GM11168 (cell line): ENCODE measurements around the gene TBPL2.

Experiments used
- in situ Hi-C: fragments of 300-500 bp; cut with MboI; formaldehyde crosslinking; loops from one replicate; pipeline ENCODE4 v1.12.0; 2022; ENCODE audit warnings: low sequenced_read_pairs; ENCODE audit not compliant: unreplicated experiment

Gene TBPL2

GRCh38 chr14:55373784-55374705 is 66.4 kb downstream of the TBPL2 start:
- in situ Hi-C loops: no loop called here

GRCh38 chr14:55372825-55373224 is 67.6 kb downstream of the TBPL2 start:
- in situ Hi-C loops: no loop called here

DNA sequence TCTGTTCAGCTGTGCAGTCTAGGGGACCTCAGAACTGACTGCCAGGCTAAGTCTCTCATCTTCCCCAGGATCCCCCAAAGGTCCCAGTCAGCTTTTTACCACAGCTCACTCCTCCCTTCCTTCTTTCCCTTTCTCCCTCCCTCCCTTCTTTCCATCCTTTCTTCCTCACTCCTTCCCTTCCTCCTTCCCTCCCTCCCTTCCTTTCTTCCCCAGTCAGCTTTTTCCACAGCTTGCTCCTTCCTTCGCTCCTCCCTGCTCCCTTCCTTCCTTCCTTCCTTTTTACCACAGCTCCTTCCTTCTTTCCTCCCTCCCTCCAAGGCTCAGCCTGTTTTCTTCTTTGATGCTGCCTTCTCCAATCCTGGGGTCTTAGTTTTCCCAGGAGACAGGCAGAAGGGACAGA is 68.0 kb downstream of the TBPL2 start:
- in situ Hi-C loops: no loop called here

DNA sequence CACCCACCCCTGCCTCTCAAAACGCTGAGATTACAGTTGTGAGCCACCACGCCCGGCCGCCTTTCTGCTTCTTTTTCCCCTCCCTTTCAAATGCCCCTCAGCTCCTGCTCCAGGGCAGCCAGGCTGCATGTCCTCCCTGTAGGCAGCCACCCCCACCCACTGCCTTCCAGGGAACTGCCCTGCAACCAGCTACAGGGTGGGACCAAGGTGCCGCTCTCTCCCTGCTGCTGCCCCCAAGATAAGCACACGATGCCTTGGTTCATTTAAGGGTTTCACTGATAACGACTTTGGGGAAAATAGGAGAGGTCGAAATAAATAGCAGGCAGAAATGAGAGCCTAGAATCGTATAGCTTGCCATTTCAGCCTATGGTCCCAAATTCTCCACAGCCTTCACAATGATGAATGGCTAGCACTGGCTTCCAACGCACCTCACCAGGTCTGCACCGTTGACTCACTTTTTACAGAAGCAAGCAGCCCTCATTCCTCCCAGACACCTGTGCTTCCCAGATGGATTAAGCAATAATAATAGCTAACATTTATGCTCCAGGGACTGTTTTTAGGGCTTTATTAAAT is 69.4 kb downstream of the TBPL2 start:
- in situ Hi-C loops: no loop called here

DNA sequence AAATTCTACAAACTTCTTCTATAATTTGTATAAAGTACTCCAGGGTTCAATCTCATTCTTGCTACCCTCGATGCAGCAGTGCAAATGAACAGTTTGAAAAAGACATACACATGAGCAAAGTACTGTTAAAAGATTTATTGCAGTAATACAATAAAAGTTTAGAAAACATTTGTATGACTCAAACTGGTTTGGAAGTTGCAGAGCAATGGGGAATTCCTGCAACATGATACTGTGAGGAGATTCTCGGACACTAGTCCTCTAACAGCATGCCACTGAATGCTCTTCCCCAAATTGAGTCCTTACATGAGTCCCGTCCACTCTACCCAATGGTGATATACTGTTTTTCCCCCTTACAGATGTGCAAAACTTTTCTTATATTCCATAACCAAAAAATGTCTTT is 74.1 kb downstream of the TBPL2 start:
- in situ Hi-C loops: no loop called here
